ENCODE measurements around the gene IL6ST. TPM values are rescaled to one million over a fixed set of nuclear protein-coding genes. Genes with fewer than 3 reads are reported as not detected.

The IL6ST gene
- total and polyA plus RNA-seq, 8 donors, result 166 to 464 (median 222) TPM

GRCh38 chr5:55934720-55935119 lies 60.0 kb downstream of the IL6ST start:
- TF ChIP-seq, protein P1, sequence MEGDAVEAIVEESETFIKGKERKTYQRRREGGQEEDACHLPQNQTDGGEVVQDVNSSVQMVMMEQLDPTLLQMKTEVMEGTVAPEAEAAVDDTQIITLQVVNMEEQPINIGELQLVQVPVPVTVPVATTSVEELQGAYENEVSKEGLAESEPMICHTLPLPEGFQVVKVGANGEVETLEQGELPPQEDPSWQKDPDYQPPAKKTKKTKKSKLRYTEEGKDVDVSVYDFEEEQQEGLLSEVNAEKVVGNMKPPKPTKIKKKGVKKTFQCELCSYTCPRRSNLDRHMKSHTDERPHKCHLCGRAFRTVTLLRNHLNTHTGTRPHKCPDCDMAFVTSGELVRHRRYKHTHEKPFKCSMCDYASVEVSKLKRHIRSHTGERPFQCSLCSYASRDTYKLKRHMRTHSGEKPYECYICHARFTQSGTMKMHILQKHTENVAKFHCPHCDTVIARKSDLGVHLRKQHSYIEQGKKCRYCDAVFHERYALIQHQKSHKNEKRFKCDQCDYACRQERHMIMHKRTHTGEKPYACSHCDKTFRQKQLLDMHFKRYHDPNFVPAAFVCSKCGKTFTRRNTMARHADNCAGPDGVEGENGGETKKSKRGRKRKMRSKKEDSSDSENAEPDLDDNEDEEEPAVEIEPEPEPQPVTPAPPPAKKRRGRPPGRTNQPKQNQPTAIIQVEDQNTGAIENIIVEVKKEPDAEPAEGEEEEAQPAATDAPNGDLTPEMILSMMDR (IDR thresholded peaks at IDR 0.05), result no peak
- Histone ChIP-seq H3K4me1 (peaks cover 8 to 10% of the 10 kb centered on the region in 2 donors), H3K9me3 (no peaks in the 10 kb centered on the region), H3K4me3 (no peak overlapping the region), H3K36me3 (peaks cover 0 to 26% of the 10 kb centered on the region in 2 donors), H3K27me3 (no peaks in the 10 kb centered on the region), H3K27ac (peak overlapping the region in 1 of 2 donors; percentile 69)
- DNase-seq (no peak), ATAC-seq (peak; percentile 2)
- intact Hi-C loops (cut with DNase I), result loop anchor here in 1 of 2 donors (10.0 kb wide), 1 partner anchor 270 kb away; no protein-coding TSS in a partner anchor

DNA sequence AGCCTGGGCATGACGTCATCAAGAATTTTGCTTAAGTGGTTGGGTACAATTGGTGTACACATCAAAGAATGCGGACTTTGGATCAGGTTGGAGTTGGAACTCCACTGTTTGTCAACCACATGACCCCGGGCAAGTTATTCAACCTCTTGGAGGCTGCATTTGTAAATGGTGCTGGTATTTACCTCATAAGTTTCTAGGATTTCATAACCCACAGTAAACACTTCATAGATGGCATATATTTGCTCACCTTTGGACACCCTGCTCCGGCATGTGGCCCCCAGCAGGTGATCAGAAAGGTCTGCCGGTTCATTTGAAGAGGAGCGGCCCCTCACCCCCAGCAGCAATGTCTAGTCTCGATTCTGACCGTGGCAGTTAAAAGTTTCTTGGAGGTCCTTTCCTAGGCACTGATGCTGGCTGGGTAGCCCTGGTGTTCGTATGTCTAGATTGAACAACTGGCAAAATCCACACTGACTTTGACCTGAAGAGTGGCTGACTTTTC lies 60.6 kb downstream of the IL6ST start:
- peak in 3 of 4 donors; percentile 46 to 85 (median 62) for DNase-seq
- TF ChIP-seq, protein P1 (IDR thresholded peaks at IDR 0.05), result no peak
- Histone ChIP-seq H3K27me3 (no peaks in the 10 kb centered on the region), H3K27ac (peak overlapping the region in 1 of 2 donors; percentile 69), H3K36me3 (peaks cover 0 to 20% of the 10 kb centered on the region in 2 donors), H3K4me1 (peaks cover 8 to 10% of the 10 kb centered on the region in 2 donors), H3K4me3 (no peak overlapping the region), H3K9me3 (no peaks in the 10 kb centered on the region)
- intact Hi-C loops (cut with DNase I), result loop anchor here in 1 of 2 donors (10.0 kb wide), 1 partner anchor 271 kb away; no protein-coding TSS in a partner anchor
- peak; percentile 78 for ATAC-seq

DNA sequence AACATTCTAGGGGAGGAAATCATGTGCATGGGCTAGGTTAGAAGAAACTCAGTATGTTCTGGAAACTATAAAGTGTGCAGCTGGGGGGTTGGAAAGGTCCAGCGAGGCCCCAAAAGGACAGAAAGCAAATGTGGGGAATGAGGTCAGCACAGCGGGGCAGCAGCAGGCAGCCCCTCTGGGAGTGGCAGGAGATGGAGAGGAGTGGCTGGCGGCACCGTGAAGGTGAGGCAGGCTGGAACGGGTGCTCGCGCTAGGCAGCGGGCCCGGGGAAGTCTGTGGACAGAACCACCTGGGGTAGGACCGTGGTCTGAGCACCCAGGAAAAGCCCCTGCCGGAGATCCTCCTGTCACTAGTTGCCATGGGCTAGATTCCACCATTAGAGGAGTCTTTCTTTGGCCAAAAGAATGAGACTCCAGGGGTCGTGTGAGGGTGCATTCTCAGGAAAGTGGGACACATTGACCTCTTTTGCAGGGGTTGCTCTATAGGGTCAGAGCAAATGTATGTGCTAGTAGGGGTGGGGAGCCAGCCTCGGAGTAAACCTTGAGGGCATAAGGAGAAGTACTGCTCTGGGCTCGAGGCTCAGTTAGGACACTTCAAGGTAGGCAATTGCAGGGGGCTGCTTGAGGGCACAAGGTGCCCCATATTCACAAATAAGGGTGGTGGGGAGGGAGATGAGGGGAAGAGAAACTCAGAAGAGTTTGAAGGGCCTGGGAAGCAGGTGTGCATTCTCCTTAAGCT lies 61.2 kb downstream of the IL6ST start:
- peak; percentile 33 for ATAC-seq
- DNase-seq, result no peak
- intact Hi-C loops (cut with DNase I), result loop anchor here in 1 of 2 donors (10.0 kb wide), 1 partner anchor 271 kb away; no protein-coding TSS in a partner anchor

DNA sequence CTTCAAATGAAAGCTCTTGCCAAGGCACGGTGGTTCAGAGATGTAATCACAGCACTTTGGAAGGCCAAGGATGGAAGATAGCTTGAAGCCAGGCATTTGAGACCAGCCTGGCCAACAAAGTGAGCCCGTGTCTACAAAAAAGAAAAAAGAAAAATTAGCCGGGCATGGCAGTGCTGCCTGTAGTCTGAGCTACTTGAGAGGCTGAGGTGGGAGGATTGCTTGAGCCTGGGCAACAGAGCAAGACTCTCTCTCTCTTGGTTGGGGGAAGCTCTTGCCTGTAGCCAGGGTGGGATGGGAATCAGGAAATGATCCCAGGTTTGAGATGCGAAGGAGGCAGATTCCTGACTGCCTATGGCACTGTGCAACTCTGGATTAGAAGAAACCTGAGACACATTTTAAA lies 62.1 kb downstream of the IL6ST start:
- no peaks in the 10 kb centered on the region for H3K27me3 ChIP-seq
- TF ChIP-seq, protein P1 (IDR thresholded peaks at IDR 0.05), result no peak
- no peaks in the 10 kb centered on the region for H3K9me3 ChIP-seq
- ATAC-seq, result no peak
- DNase-seq, result no peak
- intact Hi-C loops (cut with DNase I), result loop anchor here in 1 of 2 donors (10.0 kb wide), 1 partner anchor 272 kb away; no protein-coding TSS in a partner anchor
- no peak overlapping the region for H3K27ac ChIP-seq
- peaks cover 0 to 6% of the 10 kb centered on the region in 2 donors for H3K36me3 ChIP-seq
- H3K4me1 ChIP-seq, result peaks cover 8 to 10% of the 10 kb centered on the region in 2 donors
- no peak overlapping the region for H3K4me3 ChIP-seq

More for the DNA sequence above, 61.2 kb downstream of the IL6ST start:
- Histone ChIP-seq H3K4me3 (no peak overlapping the region), H3K4me1 (peaks cover 8 to 10% of the 10 kb centered on the region in 2 donors), H3K27ac (peak overlapping the region; percentile 25 to 62), H3K9me3 (no peaks in the 10 kb centered on the region), H3K27me3 (no peaks in the 10 kb centered on the region), H3K36me3 (peaks cover 0 to 14% of the 10 kb centered on the region in 2 donors)
- TF ChIP-seq, protein P1 (IDR thresholded peaks at IDR 0.05), result peak in 1 of 2 donors; percentile 12

Measured in left lung (tissue), 10 donors.